ENCODE data around the gene KDM4B.

KDM4B gene

GRCh38 chr19:5045029-5045428 lies 76.1 kb downstream of the KDM4B start:
- TF ChIP-seq ZFX (IDR thresholded peaks at IDR 0.05), result no peak
- no peak for TF ChIP-seq CTCF (conservative IDR thresholded peaks at IDR 0.05)
- peak overlapping the region; percentile 87 for H3K27ac ChIP-seq

GRCh38 chr19:5045956-5046338 lies 77.0 kb downstream of the KDM4B start:
- no peak; the same call in 1 of the 2 replicates for TF ChIP-seq CTCF (conservative IDR thresholded peaks at IDR 0.05)
- no peak for TF ChIP-seq ZFX (IDR thresholded peaks at IDR 0.05)
- H3K27ac ChIP-seq, result peak overlapping the region; percentile 87

- H3K27ac ChIP-seq, result peak overlapping the region; percentile 87
- TF ChIP-seq CTCF (conservative IDR thresholded peaks at IDR 0.05), result peak; percentile 1; the same call in 1 of the 2 replicates
- TF ChIP-seq ZFX (IDR thresholded peaks at IDR 0.05), result peak; percentile 46; the same call in 1 of the 2 replicates
Observed at GRCh38 chr19:5046339-5047039, 77.6 kb downstream of the KDM4B start.

- no peak for TF ChIP-seq ZFX (IDR thresholded peaks at IDR 0.05)
- no peak for TF ChIP-seq CTCF (conservative IDR thresholded peaks at IDR 0.05)
- peak overlapping the region; percentile 87 for H3K27ac ChIP-seq
Observed at GRCh38 chr19:5047251-5047935, 78.5 kb downstream of the KDM4B start.

- H3K27ac ChIP-seq, result peak overlapping the region; percentile 87
- TF ChIP-seq ZFX (IDR thresholded peaks at IDR 0.05) (no peak; the same call in 1 of the 2 replicates), CTCF (conservative IDR thresholded peaks at IDR 0.05) (peak; percentile 99)
Observed at GRCh38 chr19:5048091-5048726, 79.3 kb downstream of the KDM4B start.

- TF ChIP-seq ZFX (IDR thresholded peaks at IDR 0.05) (no peak), CTCF (conservative IDR thresholded peaks at IDR 0.05) (no peak)
- H3K27ac ChIP-seq, result peak overlapping the region; percentile 87
Observed at GRCh38 chr19:5048727-5049553, 80.0 kb downstream of the KDM4B start.

Measured in C4-2B (cell line).